ENCODE measurements around the gene TSC2.

Gene TSC2

DNA sequence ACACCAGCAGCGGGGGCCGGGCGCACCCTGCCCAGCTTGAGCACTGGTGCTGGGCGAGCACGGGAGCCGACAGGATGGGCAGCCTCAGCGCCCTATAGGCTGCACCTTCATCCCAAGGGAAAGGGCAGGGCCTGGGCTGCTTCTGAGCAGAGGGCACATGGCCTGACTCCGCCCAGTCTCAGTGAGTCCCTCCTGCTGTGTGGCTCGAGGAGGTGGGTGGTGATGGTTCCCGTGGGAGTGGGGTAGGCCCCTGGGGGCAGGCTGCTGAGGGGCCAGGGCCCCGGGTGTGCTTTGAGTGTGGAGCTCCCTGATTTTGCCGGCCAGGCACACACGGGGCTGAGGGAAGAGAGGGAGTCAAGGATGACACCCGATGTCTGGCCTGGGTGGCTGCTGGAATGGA lies 37.9 kb downstream of the TSC2 start:
- Histone ChIP-seq H3K4me1 (ENCODE audit: control insufficient read depth, insufficient read depth, low read length, poor library complexity, severe bottlenecking) (no peaks in the 10 kb centered on the region), H3K27me3 (replicated peaks; ENCODE audit: control insufficient read depth, insufficient read depth, low read length, poor library complexity, severe bottlenecking) (no peaks in the 10 kb centered on the region), H3K36me3 (ENCODE audit: control insufficient read depth, insufficient read depth, low read length) (peaks cover 89% of the 10 kb centered on the region)

DNA sequence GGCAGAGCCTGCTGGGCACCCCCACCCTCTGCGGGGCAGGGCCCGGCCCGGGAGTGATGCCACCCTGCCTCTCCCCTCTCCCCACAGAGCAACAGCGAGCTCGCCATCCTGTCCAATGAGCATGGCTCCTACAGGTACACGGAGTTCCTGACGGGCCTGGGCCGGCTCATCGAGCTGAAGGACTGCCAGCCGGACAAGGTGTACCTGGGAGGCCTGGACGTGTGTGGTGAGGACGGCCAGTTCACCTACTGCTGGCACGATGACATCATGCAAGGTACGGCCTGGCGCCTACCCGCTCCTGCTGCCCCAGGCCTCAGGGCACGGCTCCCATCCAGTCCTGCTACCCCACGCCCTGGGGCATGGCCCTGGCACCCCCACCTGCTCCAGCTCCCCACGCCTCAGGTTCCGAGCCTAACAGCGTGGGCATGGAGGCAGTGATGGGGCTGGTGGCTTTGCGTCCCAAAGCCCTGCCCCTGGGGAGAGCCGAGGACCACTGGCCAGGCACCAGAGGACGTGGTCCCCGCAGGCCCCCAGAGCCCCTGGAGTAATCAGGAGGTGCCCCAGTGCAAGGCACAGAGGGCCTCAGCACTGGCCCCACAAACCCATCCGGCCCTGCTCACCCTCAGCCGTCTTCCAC lies 38.4 kb downstream of the TSC2 start:
- Histone ChIP-seq H3K27ac (ENCODE audit: insufficient read depth, low read length, poor library complexity, severe bottlenecking) (no peak overlapping the region), H3K27me3 (replicated peaks; ENCODE audit: control insufficient read depth, insufficient read depth, low read length, poor library complexity, severe bottlenecking) (no peaks in the 10 kb centered on the region), H3K9me3 (ENCODE audit: control insufficient read depth, low read length) (no peaks in the 10 kb centered on the region), H3K4me3 (ENCODE audit: insufficient read depth, low read depth, low read length, poor library complexity, severe bottlenecking) (no peak overlapping the region), H3K4me1 (ENCODE audit: control insufficient read depth, insufficient read depth, low read length, poor library complexity, severe bottlenecking) (no peaks in the 10 kb centered on the region), H3K36me3 (ENCODE audit: control insufficient read depth, insufficient read depth, low read length) (peaks cover 85% of the 10 kb centered on the region)
- no peak for DNase-seq

More for the DNA sequence above, 37.9 kb downstream of the TSC2 start:
- no peak overlapping the region for H3K4me3 ChIP-seq (ENCODE audit: insufficient read depth, low read depth, low read length, poor library complexity, severe bottlenecking)
- no peak overlapping the region for H3K27ac ChIP-seq (ENCODE audit: insufficient read depth, low read length, poor library complexity, severe bottlenecking)
- no peaks in the 10 kb centered on the region for H3K9me3 ChIP-seq (ENCODE audit: control insufficient read depth, low read length)
- no peak for DNase-seq

DNA sequence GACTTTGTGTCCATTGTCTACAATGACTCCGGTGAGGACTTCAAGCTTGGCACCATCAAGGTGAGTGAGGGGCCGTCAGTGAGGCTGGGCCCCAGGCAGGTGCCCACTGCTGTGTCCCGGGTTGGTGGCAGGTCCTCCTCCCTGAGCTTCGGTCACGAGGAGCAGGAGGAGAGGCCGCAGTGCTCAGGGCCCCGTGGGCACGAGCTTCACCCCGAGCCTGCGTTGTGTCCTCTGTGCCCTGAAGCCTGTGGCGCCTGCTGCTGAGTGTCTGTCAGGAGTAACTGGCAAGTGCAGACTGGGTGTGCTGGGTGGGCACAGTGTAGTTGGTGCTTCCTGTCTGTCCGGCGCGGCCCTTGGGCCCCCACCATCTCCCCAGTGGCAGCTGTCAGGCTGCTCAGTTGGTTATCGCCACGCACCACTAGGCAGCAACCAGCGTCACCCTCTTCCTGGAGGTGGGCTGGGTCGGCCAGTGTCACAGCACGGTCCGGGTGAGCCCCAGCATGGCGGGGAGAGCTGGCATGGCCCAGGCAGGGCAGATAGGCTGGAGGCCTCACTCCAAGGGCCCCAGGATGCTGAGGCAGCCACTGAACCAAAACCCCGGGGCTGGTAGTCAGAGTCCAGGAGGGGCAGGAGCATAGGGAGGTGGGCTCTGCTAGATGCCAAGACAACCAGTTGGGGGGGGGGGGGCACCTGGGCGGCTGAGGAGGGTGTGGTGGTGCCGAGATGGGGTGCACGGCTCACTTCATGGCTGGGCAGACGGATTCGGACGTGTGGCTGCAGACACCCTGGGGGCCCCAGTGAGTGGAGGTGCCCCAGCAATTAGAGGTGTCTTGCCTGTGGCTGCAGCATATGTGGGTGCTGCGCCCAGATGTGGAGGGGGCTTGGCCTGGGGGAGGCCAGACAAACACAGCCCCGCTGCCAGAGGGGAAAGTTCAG lies 39.3 kb downstream of the TSC2 start:
- Histone ChIP-seq H3K36me3 (ENCODE audit: control insufficient read depth, insufficient read depth, low read length) (peaks cover 76% of the 10 kb centered on the region), H3K4me1 (ENCODE audit: control insufficient read depth, insufficient read depth, low read length, poor library complexity, severe bottlenecking) (no peaks in the 10 kb centered on the region), H3K27me3 (replicated peaks; ENCODE audit: control insufficient read depth, insufficient read depth, low read length, poor library complexity, severe bottlenecking) (no peaks in the 10 kb centered on the region), H3K4me3 (ENCODE audit: insufficient read depth, low read depth, low read length, poor library complexity, severe bottlenecking) (no peak overlapping the region), H3K27ac (ENCODE audit: insufficient read depth, low read length, poor library complexity, severe bottlenecking) (no peak overlapping the region), H3K9me3 (ENCODE audit: control insufficient read depth, low read length) (no peaks in the 10 kb centered on the region)
- DNase-seq = no peak

DNA sequence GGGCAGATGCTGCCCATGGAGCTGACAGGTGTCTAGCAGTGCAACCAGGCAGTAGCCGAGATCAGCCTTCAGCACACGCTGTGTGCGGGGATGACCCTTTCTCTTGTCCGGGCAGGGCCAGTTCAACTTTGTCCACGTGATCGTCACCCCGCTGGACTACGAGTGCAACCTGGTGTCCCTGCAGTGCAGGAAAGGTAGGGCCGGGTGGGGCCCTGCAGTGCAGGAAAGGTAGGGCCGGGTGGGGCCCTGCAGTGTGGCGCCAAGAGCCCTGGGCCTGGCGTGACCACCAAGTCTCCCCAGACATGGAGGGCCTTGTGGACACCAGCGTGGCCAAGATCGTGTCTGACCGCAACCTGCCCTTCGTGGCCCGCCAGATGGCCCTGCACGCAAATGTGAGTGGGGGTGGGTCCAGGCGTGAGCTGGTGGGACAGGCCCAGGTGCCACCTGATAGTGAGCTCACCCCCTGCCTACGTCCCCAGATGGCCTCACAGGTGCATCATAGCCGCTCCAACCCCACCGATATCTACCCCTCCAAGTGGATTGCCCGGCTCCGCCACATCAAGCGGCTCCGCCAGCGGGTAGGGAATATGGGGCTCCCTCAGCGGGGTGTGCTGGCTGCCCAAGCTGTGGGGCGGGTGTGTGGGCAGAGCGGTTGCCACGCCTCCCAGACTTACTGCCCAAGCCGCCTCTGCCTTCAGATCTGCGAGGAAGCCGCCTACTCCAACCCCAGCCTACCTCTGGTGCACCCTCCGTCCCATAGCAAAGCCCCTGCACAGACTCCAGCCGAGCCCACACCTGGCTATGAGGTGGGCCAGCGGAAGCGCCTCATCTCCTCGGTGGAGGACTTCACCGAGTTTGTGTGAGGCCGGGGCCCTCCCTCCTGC lies 40.2 kb downstream of the TSC2 start:
- Histone ChIP-seq H3K36me3 (ENCODE audit: control insufficient read depth, insufficient read depth, low read length) (peaks cover 69% of the 10 kb centered on the region), H3K27me3 (replicated peaks; ENCODE audit: control insufficient read depth, insufficient read depth, low read length, poor library complexity, severe bottlenecking) (no peaks in the 10 kb centered on the region), H3K27ac (ENCODE audit: insufficient read depth, low read length, poor library complexity, severe bottlenecking) (no peak overlapping the region), H3K9me3 (ENCODE audit: control insufficient read depth, low read length) (no peaks in the 10 kb centered on the region), H3K4me3 (ENCODE audit: insufficient read depth, low read depth, low read length, poor library complexity, severe bottlenecking) (no peak overlapping the region), H3K4me1 (ENCODE audit: control insufficient read depth, insufficient read depth, low read length, poor library complexity, severe bottlenecking) (no peaks in the 10 kb centered on the region)
- DNase-seq = no peak

DNA sequence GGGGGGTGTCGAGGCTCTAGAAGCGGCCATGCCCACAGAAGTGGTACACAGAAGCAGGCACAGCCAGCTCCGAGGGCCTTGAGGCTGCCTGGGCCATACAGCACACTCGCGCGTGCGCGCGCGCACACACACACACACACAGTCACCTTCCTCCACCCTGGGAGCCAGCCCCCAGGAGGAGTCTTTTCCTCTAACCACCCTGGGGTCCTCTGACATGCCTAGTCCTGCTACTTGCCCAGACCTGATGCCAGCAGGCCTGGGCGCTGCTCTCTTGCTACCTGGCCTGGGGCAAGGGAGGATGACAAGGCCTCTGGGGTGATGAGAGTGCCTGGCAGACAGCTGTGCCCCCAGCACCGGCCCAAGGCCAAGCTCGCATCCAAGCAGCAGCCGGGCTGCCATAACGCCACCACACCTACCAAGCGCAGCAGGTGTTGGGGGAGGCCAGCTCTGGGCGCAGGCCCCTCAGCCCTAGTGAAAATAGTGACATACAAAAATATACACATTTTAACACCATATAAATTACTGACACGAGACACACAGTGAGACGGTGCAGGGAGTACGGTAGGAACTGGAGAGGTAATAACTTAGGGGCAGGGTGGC lies 41.1 kb downstream of the TSC2 start:
- DNase-seq = no peak

DNA sequence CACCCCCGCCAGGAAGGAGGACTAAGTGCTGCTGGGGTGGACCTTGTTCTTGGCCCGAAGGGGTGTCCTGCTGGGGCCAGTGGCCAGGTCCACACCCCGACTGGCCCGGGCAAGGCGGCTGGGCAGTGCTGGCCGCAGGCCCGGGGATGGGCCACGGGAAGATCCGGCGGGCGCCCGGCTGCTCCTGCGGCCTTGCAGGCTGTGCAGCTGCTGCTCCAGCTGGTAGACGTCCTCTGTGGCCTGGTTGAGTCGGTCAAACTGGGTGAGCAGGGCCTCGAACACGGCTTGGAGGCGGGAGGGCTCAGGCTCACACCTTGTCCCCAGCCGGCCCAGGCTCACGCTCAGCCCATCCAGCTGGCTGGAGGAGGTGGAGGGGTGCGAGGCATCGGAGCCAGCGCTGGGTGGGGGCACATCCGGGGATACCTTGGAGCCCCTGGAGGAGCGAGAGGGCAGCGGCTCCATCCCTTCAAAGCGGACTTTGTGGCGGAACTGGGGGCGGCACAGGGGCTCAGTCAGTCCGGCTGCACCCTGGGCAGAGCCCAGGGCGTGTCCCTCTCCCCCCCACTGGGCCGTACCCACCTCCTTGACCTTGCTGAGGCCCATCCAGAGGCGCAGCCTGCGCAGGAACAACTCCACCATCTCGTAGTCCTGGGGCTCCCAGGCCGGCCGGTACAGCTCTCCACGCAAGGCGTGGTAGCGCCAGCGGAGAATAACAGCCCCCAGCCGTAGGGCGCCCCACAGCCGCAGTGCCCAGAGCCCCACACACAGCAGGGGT lies 42.1 kb downstream of the TSC2 start:
- Histone ChIP-seq H3K4me1 (ENCODE audit: control insufficient read depth, insufficient read depth, low read length, poor library complexity, severe bottlenecking) (no peaks in the 10 kb centered on the region), H3K9me3 (ENCODE audit: control insufficient read depth, low read length) (no peaks in the 10 kb centered on the region), H3K27me3 (replicated peaks; ENCODE audit: control insufficient read depth, insufficient read depth, low read length, poor library complexity, severe bottlenecking) (no peaks in the 10 kb centered on the region), H3K36me3 (ENCODE audit: control insufficient read depth, insufficient read depth, low read length) (peaks cover 55% of the 10 kb centered on the region), H3K4me3 (ENCODE audit: insufficient read depth, low read depth, low read length, poor library complexity, severe bottlenecking) (no peak overlapping the region), H3K27ac (ENCODE audit: insufficient read depth, low read length, poor library complexity, severe bottlenecking) (no peak overlapping the region)
- DNase-seq = no peak

More for the DNA sequence above, 41.1 kb downstream of the TSC2 start:
- Histone ChIP-seq H3K4me3 (ENCODE audit: insufficient read depth, low read depth, low read length, poor library complexity, severe bottlenecking) (no peak overlapping the region), H3K9me3 (ENCODE audit: control insufficient read depth, low read length) (no peaks in the 10 kb centered on the region), H3K4me1 (ENCODE audit: control insufficient read depth, insufficient read depth, low read length, poor library complexity, severe bottlenecking) (no peaks in the 10 kb centered on the region), H3K27ac (ENCODE audit: insufficient read depth, low read length, poor library complexity, severe bottlenecking) (no peak overlapping the region), H3K27me3 (replicated peaks; ENCODE audit: control insufficient read depth, insufficient read depth, low read length, poor library complexity, severe bottlenecking) (no peaks in the 10 kb centered on the region), H3K36me3 (ENCODE audit: control insufficient read depth, insufficient read depth, low read length) (peaks cover 62% of the 10 kb centered on the region)

DNA sequence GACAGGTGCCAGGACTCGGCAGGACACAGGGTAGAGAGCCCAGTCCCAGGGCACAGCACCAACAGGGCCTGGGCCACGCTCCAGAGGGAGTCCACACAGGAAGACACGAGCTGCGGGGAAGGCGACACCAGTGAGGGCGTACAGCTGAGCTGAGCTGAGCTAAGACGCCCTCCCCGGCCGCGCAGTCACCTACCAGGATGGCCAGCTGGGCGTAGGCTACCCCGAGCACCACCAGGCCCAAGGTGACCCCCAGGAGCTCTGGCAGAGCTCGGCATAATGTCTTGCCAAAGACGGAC lies 42.6 kb downstream of the TSC2 start:
- H3K27ac ChIP-seq (ENCODE audit: insufficient read depth, low read length, poor library complexity, severe bottlenecking) = no peak overlapping the region
- H3K4me1 ChIP-seq (ENCODE audit: control insufficient read depth, insufficient read depth, low read length, poor library complexity, severe bottlenecking) = no peaks in the 10 kb centered on the region
- H3K27me3 ChIP-seq (replicated peaks; ENCODE audit: control insufficient read depth, insufficient read depth, low read length, poor library complexity, severe bottlenecking) = no peaks in the 10 kb centered on the region
- H3K4me3 ChIP-seq (ENCODE audit: insufficient read depth, low read depth, low read length, poor library complexity, severe bottlenecking) = no peak overlapping the region
- no peaks in the 10 kb centered on the region for H3K9me3 ChIP-seq (ENCODE audit: control insufficient read depth, low read length)
- no peak for DNase-seq
- H3K36me3 ChIP-seq (ENCODE audit: control insufficient read depth, insufficient read depth, low read length) = peaks cover 52% of the 10 kb centered on the region

DNA sequence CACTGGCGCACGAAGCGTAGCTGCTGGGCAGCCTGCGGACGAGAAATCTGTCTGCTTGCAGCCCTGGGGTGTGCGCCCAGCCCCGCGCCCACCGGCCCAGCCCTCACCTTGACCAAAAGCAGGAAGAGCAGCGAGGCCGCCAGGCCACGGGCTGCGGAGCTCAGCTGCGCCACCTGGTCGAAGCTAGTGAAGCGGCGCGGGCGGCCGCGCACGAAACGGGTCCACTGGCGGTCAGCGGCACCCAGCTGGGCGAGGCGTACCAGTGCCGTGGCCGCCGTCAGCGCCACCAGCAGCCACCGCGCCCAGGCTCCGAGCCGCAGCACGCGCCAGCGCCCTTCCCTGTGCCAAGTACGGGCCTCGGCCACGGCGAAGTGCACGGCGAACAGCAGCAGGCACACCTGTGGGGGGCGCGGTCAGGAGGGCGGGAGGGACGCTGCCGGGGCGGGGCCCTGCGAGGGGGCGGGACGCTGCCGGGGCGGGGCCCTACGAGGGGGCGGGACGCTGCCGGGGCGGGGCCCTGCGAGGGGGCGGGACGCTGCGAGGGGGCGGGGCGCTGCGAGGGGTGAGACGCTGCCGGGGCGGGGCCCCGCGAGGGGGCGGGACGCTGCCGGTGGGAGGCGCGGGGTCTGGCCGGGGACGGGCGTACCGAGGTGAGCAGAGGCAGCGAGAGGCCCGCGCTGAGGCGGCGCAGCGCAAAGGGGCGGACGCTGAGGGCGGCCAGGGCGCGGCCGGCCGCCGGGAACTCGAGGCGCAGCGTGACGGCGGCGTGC lies 43.2 kb downstream of the TSC2 start:
- Histone ChIP-seq H3K36me3 (ENCODE audit: control insufficient read depth, insufficient read depth, low read length) (peaks cover 47% of the 10 kb centered on the region), H3K4me3 (ENCODE audit: insufficient read depth, low read depth, low read length, poor library complexity, severe bottlenecking) (no peak overlapping the region), H3K27me3 (replicated peaks; ENCODE audit: control insufficient read depth, insufficient read depth, low read length, poor library complexity, severe bottlenecking) (no peaks in the 10 kb centered on the region), H3K9me3 (ENCODE audit: control insufficient read depth, low read length) (no peaks in the 10 kb centered on the region), H3K27ac (ENCODE audit: insufficient read depth, low read length, poor library complexity, severe bottlenecking) (no peak overlapping the region), H3K4me1 (ENCODE audit: control insufficient read depth, insufficient read depth, low read length, poor library complexity, severe bottlenecking) (no peaks in the 10 kb centered on the region)
- DNase-seq = peak in 2 of 3 donors; percentile 20 to 27

Measured in effector memory CD4-positive, alpha-beta T cell (primary cell).